Suprapubic skin (tissue), 4 donors: ENCODE measurements around the gene KRT73.

ENCODE experiments used
- POLR2A ChIP-seq, 2 donors: fragments of 450-650 bp; IDR thresholded peaks; one replicate each; pipeline ENCODE4 v1.6.1; 2017; ENCODE audit warnings: antibody characterized with exemption in 2 of 2, mild to moderate bottlenecking in 2 of 2, moderate library complexity in 2 of 2
- POLR2AphosphoS5 ChIP-seq, 3 donors: sonication (generic); formaldehyde crosslinking; IDR thresholded peaks; one replicate each; pipeline ENCODE4 v1.6.1; 2017; ENCODE audit warnings: antibody characterized with exemption in 3 of 3
- TF ChIP-seq, protein P1 (sequence below), 2 donors: fragments of 200-600 bp in 1 of 2; fragments of 450-650 bp in 1 of 2; sonication (generic) in 1 of 2; IDR thresholded peaks; one replicate each; pipeline ENCODE4 v1.5.1; 2016 to 2019; ENCODE audit warnings: antibody characterized with exemption in 2 of 2, mild to moderate bottlenecking in 1 of 2, moderate library complexity in 1 of 2

DNA sequence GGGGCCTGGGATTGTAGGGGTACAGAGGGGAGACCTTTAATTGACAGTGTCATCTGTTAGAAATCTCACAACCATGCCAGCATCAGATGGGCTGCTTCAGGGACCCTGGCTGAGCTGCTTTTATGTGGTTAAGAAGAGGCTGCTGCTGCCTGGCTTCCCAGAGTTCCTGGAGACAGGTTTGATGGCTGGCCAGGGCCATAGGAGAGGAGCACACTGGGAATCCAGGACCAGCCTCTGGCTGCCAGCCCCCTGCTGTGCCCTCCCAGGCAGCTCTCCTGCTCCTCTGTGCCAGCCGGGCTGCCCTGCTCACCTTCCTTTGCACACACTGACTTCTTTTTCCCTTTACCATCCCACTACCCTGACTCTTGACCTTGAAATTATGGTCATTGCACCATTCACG, 507 bp upstream of the KRT73 start:
- TF ChIP-seq, protein P1, sequence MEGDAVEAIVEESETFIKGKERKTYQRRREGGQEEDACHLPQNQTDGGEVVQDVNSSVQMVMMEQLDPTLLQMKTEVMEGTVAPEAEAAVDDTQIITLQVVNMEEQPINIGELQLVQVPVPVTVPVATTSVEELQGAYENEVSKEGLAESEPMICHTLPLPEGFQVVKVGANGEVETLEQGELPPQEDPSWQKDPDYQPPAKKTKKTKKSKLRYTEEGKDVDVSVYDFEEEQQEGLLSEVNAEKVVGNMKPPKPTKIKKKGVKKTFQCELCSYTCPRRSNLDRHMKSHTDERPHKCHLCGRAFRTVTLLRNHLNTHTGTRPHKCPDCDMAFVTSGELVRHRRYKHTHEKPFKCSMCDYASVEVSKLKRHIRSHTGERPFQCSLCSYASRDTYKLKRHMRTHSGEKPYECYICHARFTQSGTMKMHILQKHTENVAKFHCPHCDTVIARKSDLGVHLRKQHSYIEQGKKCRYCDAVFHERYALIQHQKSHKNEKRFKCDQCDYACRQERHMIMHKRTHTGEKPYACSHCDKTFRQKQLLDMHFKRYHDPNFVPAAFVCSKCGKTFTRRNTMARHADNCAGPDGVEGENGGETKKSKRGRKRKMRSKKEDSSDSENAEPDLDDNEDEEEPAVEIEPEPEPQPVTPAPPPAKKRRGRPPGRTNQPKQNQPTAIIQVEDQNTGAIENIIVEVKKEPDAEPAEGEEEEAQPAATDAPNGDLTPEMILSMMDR (IDR thresholded peaks at IDR 0.05) = no peak
- TF ChIP-seq POLR2AphosphoS5 (IDR thresholded peaks at IDR 0.05) (no peak), POLR2A (IDR thresholded peaks at IDR 0.05) (no peak)
